A673 (cell line): Measurements from ENCODE around the gene AUH. TPM values are rescaled to one million over a fixed set of nuclear protein-coding genes. Genes with fewer than 3 reads are reported as not detected.

Source experiments
- BruUV-seq: library from RNA; stranded (reverse); fragments of 400-500 nt; replicated peaks from 2 replicates; lab custom pipeline; 2021; lab: Mats Ljungman, UMichigan
- CTCF ChIA-PET: fragments of 300-600 bp; sonication (Branson Sonifier 250); formaldehyde crosslinking; loops from one replicate; lab custom pipeline; 2022; ENCODE audit warnings: antibody characterized with exemption; lab: Charles Lee
- POLR2A ChIA-PET: fragments of 300-600 bp; sonication (Branson Sonifier 250); formaldehyde crosslinking; loops from one replicate; lab custom pipeline; 2022; ENCODE audit warnings: antibody characterized with exemption; ENCODE audit not compliant: low non-redundant PET; lab: Charles Lee
- DNase-seq: peaks from one replicate; pipeline ENCODE4 v3.0.0-alpha.2; 2015; ENCODE audit warnings: low spot score
- H3K27ac ChIP-seq: fragments of 200-600 bp; sonication (generic); 2 replicates; pipeline ENCODE4 v1.5.1; 2016; ENCODE audit warnings: mixed run types, low read depth, mild to moderate bottlenecking, mixed read lengths, antibody characterized with exemption, low read length; ENCODE audit not compliant: poor library complexity, severe bottlenecking
- H3K27me3 ChIP-seq: fragments of 200-600 bp; sonication (generic); replicated peaks from 2 replicates; pipeline ENCODE4 v1.6.1; 2017; ENCODE audit warnings: mixed run types, low read depth, mild to moderate bottlenecking, mixed read lengths, antibody characterized with exemption, low read length; ENCODE audit not compliant: insufficient read depth, poor library complexity
- H3K36me3 ChIP-seq: fragments of 200-600 bp; sonication (generic); 2 replicates; pipeline ENCODE4 v1.6.1; 2016; ENCODE audit warnings: mixed run types, mild to moderate bottlenecking, mixed read lengths, antibody characterized with exemption, low read length; ENCODE audit not compliant: insufficient read depth, poor library complexity, severe bottlenecking
- H3K4me1 ChIP-seq: fragments of 200-600 bp; sonication (generic); 2 replicates; pipeline ENCODE4 v1.6.1; 2017; ENCODE audit warnings: mixed run types, mild to moderate bottlenecking, mixed read lengths, antibody characterized with exemption, low read length; ENCODE audit not compliant: insufficient read depth, poor library complexity, severe bottlenecking
- H3K4me3 ChIP-seq: fragments of 200-600 bp; sonication (generic); 2 replicates; pipeline ENCODE4 v1.5.1; 2016; ENCODE audit warnings: low read depth, mixed run types, mild to moderate bottlenecking, mixed read lengths, low read length; ENCODE audit not compliant: poor library complexity, severe bottlenecking
- H3K9me3 ChIP-seq: fragments of 200-600 bp; sonication (generic); 2 replicates; pipeline ENCODE4 v1.6.1; 2016; ENCODE audit warnings: mixed run types, low read depth, mild to moderate bottlenecking, mixed read lengths, antibody characterized with exemption, low read length; ENCODE audit not compliant: poor library complexity, severe bottlenecking
- EZH2 ChIP-seq: fragments of 200-600 bp; sonication (generic); IDR thresholded peaks from 2 replicates; pipeline ENCODE4 v1.6.1; 2017; ENCODE audit warnings: borderline replicate concordance, low read depth, mild to moderate bottlenecking, mixed read lengths, antibody characterized with exemption, low read length; ENCODE audit not compliant: poor library complexity, severe bottlenecking
- intact Hi-C: fragments of 100-400 bp; cut with micrococcal nuclease; formaldehyde crosslinking; loops from one replicate; pipeline ENCODE4 v1.10.0; 2022; ENCODE audit not compliant: unreplicated experiment
- total RNA-seq: library from RNA; stranded (reverse); gene quantifications from 2 replicates; pipeline ENCODE4 v1.2.3, GENCODE V29; 2021
- TF ChIP-seq, protein P1 (sequence below): fragments of 300-800, 200-600 bp; sonication (generic); conservative IDR thresholded peaks from 2 replicates; pipeline ENCODE4 v1.5.1; 2017; ENCODE audit warnings: low read depth, mild to moderate bottlenecking, antibody characterized with exemption, low read length, moderate library complexity, mixed read lengths

The AUH gene
- total RNA-seq, 1 experiment from 2014 or later: 12.3 TPM

DNA sequence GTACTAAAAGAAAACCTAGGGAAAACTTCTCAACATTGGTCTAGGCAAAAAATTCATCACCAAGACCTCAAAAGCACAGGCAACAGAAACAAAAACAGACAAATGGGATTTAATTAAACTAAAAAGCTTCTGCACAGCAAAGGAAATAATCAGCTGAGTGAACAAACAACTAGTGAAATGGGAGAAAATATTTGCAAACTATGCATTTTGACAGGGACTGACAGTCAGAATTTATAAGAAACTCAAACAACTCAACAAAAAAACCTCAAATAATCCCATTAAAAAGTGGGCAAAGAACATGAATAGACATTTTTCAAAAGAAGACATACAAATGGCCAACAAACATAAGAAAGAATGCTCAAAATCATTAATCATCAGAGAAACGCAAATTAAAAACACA lies 189.4 kb downstream of the AUH start:
- no peak for DNase-seq
- H3K36me3 ChIP-seq: no peaks in the 10 kb centered on the region
- no peaks in the 10 kb centered on the region for H3K4me1 ChIP-seq
- CTCF ChIA-PET: no interaction called here
- TF ChIP-seq EZH2: no peak
- TF ChIP-seq, protein P1, sequence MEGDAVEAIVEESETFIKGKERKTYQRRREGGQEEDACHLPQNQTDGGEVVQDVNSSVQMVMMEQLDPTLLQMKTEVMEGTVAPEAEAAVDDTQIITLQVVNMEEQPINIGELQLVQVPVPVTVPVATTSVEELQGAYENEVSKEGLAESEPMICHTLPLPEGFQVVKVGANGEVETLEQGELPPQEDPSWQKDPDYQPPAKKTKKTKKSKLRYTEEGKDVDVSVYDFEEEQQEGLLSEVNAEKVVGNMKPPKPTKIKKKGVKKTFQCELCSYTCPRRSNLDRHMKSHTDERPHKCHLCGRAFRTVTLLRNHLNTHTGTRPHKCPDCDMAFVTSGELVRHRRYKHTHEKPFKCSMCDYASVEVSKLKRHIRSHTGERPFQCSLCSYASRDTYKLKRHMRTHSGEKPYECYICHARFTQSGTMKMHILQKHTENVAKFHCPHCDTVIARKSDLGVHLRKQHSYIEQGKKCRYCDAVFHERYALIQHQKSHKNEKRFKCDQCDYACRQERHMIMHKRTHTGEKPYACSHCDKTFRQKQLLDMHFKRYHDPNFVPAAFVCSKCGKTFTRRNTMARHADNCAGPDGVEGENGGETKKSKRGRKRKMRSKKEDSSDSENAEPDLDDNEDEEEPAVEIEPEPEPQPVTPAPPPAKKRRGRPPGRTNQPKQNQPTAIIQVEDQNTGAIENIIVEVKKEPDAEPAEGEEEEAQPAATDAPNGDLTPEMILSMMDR: no peak
- POLR2A ChIA-PET: no interaction called here
- H3K9me3 ChIP-seq: peaks cover 3% of the 10 kb centered on the region
- intact Hi-C loops: no loop called here
- H3K27ac ChIP-seq: no peak overlapping the region
- no peak overlapping the region for H3K4me3 ChIP-seq
- no TSS peak for BruUV-seq
- no peaks in the 10 kb centered on the region for H3K27me3 ChIP-seq

DNA sequence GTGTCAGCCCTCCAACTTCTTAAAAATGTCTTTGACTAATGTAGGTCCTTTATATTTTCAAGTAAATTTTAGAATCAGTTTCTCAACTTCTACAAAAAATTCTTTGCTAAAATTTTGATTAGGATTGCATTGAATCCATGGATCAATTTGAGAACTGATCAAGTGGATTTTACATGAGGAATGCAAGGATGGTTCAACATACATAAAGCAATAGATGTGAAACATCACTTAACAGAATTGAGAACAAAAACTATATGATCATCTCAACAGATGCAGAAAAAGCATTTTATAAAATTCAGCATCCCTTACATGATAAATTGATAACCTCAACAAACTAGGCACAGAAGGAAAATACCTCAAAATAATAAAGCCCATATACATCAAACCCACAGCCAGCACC lies 190.8 kb downstream of the AUH start:
- POLR2A ChIA-PET: no interaction called here
- no peak for DNase-seq
- BruUV-seq: no TSS peak
- CTCF ChIA-PET: no interaction called here
- peaks cover 3% of the 10 kb centered on the region for H3K9me3 ChIP-seq
- no peaks in the 10 kb centered on the region for H3K36me3 ChIP-seq
- no peak overlapping the region for H3K27ac ChIP-seq
- no peak overlapping the region for H3K4me3 ChIP-seq
- intact Hi-C loops: no loop called here
- H3K27me3 ChIP-seq: no peaks in the 10 kb centered on the region
- H3K4me1 ChIP-seq: no peaks in the 10 kb centered on the region
- TF ChIP-seq, protein P1: no peak
- no peak for TF ChIP-seq EZH2

DNA sequence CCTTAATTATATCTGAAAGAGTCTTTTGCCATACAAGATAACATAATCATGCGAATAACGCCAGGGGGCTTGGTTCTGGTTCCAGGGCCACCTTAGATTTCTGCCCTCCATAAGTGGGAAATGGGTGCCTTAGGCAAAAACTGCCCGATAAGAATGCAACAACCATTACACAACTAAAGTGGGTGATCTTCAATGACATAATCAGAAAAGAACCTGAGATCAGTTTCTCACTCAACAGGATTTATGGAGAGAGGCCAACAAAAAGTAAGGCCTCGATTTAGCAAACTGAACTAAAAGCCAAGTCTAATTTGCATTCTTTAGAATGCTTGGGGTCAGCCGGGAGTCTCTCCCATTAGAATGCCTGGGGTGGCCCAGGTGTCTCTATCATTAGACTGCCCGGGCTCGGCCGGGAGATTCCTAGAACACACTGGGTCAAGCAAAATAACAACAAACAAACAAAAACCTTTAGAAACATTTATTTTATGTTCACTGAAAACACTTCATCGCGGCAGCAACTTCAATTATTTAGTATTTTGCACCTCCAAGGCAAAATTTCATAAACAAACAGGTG lies 194.8 kb downstream of the AUH start:
- H3K27ac ChIP-seq: no peak overlapping the region
- no peak for DNase-seq
- H3K36me3 ChIP-seq: no peaks in the 10 kb centered on the region
- intact Hi-C loops: no loop called here
- POLR2A ChIA-PET: no interaction called here
- H3K4me1 ChIP-seq: no peaks in the 10 kb centered on the region
- no peak overlapping the region for H3K4me3 ChIP-seq
- no peaks in the 10 kb centered on the region for H3K27me3 ChIP-seq
- no peak for TF ChIP-seq EZH2
- TF ChIP-seq, protein P1: no peak
- CTCF ChIA-PET: no interaction called here
- BruUV-seq: no TSS peak
- H3K9me3 ChIP-seq: peaks cover 3% of the 10 kb centered on the region
